Activated CD4-positive, alpha-beta T cell treated with anti-CD3 and anti-CD28 coated beads, Interleukin-2, Interleukin-6, amounts not matched to agents 100 ng/mL and 50 ng/mL, durations not matched to agents 16 hours and 8 hours (primary cell): ENCODE results near the gene HOXB8.

Experiments used
- DNase-seq: peaks from one replicate; pipeline ENCODE4 v3.0.0-alpha.2; 2020

Gene HOXB8

DNA sequence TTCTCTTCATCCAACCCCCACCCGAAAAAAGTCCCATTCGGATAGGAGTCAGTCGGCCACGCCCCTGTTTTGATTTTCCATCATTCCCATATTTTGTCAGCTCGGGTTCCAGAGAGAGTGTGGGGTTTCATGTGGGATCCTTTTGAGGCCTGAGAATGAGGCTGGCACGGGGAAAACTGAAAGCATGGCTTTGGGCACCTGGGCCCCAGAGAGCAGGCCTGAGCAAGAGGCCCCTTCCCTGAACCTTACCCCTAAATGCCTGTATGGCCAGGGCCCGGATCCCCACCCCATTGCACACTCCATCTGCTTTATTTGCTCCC lies 32.4 kb downstream of the HOXB8 start:
- DNase-seq: no peak

DNA sequence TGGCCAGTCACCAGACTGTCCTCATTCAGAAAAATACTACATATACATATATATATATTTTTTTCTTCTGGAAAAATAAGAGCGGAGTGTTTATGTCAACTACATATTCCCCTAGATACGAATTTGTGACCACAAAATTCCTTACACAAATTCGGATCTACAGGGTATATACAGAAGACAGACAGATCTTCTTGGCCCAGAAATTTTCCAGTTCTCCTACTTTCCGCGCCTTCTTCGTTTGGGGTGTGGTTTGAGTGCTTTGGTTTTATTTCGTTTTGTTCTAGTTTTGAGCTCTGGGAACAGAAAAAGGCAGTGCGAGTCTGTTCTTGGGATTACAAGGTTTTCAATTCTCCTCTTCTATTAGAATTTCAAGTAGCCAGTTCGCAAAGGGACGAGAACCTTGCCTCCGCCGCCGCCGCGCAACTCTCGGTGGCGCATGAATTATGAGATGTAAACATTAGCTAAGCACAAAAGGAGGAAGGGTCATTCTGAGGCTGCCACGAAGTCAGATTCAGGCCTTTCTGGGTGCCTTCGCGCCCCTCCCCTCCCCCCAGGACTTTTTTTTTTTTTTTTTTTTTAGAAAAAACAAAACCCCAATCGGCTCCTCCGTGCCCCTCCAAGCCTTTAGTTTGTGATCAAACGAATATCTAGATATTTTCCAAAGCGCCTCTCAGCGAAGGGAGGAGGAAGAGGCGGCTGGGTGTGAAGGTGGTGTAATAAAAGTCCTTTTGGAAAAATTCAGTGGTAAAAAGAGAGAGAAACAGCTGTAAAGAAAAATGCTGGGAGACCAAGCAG lies 35.1 kb downstream of the HOXB8 start:
- DNase-seq: no peak

DNA sequence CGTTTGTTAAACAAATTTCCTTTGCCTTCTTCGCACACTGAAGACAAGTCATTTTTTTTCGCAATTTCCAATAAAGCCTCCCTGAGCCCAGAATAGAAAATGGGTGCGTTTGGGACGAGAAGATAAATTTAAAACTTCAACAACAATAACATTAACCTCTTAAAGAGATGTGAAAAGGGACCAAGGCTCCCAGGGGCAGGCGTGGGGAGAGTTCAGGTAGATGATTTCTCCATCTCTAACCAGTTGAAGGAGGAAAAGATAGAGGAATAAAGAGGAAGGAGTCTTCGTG lies 35.7 kb downstream of the HOXB8 start:
- no peak for DNase-seq

DNA sequence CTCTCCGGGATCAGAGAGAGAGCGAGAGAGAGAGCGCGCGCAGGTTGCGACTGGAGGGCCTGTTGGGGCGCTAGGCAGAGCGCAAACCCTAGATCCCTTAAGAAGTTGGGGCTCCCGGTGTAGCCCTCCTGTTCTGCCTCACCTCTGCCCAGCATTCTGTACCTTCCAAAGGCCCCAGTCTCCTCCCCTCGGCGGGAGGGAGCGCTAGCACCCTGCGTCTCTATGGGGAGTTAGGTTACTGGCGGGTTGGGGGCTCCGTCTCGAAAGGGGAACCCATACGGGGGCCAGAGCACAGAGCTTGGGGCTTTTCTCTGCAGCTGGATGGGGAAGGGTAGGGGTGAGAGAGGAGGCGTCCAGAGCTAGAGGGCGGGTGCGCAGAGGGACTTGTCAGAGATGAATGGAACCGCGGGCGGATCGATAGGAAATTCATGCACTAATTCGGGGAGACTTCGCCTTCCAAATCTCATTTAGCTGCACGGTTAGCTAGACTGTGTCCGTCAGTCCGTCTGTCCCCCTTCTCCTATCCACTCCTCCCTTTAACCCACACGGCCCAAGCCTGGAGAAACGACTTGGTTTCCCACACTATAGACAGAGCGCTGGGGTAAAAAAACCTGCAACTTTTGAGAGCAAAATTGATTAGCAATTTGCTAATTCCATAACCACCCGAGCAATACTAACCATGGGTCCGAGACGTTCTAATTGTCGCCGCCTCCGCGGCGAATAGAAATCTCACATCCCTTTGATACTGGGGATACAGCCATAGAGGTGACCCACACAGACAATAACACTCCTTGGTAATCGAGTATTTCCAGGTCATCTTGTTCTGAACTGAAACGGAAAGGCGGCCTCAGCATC lies 36.2 kb downstream of the HOXB8 start:
- DNase-seq: no peak

DNA sequence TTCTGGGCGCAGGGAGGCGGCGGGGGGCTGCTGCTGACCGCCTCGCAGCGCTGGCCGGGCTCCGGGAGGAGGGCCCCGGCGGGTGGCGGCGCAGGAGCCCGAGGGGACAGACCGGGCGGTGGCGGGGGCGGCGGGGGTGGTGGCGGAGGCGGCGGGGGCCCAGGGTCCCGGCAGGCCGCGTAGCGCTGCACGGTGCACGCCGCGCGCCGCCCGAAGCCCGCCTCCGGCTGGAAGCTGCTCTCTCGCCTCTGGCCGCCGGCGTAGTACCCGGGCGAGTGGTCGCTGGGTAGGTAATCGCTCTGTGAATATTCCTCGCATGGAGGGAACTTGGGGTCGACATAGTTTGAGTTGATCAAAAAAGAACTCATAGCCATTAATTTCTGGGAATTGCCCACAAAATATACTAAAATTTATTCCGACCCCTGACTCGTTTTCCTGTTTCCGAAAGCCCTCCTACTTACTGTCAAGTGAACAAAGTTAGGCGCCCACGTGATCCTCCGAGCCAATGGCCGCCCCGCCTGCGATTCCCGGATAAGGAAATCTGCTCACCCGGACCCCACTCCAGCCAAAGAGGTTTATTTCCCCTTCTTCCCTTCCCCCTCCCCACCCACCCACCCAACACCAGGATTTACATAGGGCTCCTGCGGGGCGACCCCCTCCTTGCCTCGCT lies 37.0 kb downstream of the HOXB8 start, which contains the start of gene HOXB4:
Gene HOXB4 (minus strand): TSS at position 405 of the 670 bp plus-strand sequence. CDS start 31 bp downstream, at position 374.
- peak; percentile 84 for DNase-seq

DNA sequence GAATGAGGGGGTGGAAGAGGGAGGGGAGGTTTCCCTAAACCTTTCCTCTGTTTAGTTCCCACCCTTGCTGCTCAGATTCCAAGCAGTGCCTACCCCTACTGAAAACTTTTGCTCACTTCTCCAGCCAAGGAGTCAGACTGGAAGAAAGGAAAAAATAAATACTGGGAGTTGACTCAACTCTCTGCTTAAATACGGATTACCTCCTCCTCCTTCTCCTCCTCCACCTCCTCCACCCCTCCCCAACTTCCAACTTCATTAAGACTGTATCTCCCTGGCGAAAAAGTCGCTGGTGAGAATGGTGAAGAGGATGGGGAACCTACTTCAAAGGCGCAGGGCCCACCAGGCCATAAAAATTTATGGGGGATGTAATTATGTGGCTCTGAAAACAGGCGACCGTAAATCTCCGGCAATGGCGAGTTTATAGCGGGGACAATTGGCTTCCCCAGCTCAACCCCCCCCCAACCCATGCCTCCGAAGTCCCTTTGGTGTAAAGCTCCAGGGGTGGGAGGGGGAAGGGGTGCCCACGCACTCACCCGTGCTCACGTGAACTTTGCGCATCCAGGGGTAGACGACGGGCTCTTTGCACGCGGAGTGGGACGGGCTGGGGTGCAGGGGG lies 37.7 kb downstream of the HOXB8 start:
- peak; percentile 27 for DNase-seq

DNA sequence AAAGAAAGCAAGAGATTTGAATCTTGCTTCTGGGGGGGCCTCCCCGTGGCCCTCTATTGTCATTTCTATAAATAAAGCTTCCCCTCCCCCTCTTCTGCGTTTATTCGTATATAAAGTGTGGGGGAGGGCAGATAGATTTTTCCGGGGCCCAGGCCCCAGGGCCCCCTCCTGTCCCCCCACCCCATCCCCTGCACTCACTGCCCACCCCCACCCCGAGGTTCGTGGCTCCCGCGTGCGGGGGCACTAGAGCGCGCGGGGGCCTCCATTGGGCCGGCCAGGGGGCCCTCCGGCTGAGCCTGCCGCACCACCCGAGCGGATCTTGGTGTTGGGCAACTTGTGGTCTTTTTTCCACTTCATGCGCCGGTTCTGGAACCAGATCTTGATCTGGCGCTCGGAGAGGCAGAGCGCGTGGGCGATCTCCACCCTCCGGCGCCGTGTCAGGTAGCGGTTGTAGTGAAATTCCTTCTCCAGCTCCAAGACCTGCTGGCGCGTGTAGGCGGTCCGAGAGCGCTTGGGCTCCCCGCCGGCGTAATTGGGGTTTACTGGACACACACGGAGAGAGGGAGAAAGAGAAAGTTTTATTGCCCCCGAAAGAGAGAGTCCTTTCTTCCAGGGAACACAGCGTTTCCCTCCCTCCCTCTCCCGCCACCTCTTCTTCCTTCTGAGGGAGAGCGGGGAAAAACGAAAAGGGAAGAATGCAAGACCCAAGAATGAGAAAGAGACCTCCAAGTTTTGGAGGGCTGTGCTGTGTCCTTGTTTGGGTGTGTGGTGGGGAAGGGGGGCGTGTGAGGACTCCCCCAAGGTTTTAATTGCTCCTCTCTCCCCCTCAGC lies 38.4 kb downstream of the HOXB8 start:
- no peak for DNase-seq

DNA sequence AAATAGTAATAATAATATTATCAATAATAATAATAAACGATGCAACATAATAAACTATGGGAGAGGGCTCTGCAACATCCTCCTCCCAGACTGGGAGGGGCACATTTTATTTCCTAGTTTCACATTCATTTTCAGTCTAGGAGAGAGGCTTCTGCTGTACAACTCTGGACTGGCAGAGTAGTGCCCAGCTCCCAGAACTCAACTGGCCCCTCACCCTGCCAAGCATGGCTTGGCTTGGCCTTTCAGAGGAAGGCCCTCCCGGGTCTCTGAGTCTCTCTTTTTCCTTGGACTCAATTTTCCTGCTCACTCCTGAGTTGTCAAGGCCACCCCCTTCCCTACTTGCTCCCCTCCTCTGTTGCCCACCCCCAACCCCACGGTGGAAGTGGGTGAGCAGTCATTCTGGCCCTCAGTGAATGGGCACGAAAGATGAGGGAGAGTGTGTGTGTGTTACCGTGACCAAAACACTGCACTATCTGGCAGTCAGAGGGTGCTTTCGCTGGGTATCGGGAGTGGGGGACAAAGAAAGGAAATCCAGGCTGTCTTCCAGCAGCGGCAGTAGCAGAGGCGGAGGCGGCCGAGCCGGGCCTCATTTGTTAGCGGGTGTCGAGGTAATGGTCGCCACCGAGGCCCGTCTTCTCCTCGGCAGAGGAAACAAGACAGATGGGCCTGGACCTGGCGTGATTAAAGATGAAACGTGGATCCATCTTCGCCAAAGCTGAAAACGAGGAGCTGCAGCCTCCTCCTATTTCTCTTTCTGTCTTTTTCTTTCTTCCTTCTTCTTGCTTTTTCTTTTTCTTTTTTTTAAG lies 39.2 kb downstream of the HOXB8 start:
- no peak for DNase-seq

DNA sequence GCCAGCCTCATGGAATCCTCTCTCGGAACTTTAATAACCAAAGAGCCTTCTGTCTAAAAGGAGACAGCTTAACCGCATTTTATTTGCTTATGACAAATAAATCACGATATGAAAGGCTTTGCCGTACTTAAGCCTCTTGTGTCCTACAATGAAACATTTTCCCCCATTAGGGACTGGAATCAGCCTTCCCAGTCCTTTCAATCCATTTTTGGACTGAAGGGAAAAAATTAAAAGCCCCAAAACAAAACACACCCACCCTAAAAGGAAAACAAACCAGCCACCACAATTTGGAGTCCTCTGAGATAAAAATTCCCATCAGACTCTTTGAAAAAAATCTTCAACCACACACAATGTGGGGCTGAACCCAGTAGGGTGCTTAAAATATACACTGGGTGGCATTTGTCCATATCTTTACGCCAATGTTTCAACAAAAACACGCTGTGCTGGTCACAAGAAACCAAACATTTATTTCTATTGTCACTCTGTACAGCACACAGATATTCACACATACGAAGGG lies 40.0 kb downstream of the HOXB8 start:
- no peak for DNase-seq

DNA sequence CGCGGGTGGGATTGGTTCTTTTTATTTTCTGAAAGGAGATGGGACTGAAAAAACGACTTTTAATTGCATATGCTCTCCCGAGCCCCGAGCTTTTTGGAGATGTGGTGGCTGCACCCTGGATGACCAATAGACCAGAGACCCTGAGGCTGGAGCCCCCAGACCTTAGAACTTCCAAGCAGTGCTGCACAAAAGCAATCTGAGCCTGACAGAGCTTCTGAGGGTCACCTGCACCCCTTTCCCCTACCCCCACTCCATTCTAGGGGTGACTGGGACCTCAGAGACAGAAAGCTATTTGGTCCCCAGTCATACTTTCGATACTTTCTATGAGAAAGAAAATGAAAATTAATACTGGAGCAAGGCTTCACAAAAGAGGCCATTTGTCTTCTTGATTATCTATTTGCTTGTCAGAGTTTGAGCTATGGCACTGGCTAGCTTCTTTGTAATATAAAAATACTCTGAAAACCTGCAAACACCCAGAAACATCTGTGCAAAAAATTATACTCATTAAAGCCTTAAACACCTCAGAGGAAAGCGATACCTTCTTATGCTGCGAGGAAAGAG lies 40.5 kb downstream of the HOXB8 start:
- no peak for DNase-seq

DNA sequence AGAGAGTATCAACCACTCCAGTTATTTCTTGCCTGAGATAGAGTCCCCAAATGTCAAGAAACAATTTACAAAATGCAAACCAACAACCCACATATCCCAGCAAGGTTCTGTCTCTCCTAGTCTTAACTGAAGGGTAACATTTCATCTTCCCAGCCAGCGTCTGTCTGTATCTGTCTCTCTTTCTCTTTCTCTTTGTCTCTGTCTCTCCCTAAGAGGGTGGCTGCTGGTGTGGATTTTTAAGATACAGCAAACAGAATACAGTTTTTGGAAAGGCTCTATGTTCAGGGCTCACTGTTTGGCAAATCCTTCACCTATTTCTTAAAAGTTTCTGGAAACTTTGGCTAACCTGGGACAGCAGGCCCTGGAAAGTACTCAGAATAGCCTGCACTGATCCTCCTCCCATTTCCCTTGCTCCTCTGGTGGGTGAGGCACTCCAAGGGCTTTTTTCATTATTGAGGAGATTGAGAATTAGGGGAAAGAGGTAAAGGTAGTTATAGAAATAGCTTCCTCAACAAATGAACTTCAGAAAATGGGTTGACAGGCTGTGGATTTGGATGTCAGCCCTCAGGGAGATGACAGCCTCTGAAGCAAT lies 43.2 kb downstream of the HOXB8 start:
- DNase-seq: no peak

DNA sequence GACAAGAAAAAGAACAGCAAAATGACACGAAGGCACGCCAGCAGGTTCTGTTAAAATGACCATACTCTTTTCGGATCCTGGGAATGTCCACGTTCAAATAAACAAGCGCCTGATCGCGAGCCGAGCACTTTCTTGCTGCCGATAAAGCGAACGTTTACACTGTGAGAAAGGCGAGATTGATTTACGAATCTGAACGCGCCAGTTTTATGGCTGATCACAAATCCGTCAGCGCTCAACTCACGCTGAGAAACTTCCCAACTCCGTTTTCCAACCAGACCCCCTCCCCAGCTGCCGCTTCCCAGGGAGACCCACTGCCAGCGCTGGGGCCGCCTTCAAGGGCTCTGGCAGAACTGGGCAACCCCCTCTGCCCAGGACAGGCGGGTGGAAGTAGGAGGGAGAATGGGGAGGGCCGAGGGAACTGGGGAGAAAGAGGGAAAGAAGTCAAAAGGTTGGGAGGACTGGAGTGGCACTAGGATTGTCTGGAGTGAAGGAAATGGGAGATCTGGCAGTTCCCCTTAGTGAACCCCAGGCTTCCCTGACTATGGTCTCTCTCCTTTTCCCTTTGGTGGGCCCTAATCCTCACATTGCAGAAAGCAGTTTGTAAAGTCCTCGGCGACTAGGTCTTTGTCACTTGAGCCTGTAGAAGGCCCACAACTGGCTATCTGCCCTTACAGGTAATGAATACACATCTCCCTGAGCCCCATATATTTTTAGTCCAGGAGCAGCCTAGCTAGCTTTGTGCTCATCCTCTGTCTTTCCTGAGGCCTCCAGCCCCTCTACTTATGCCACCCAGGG lies 43.9 kb downstream of the HOXB8 start:
- DNase-seq: no peak

DNA sequence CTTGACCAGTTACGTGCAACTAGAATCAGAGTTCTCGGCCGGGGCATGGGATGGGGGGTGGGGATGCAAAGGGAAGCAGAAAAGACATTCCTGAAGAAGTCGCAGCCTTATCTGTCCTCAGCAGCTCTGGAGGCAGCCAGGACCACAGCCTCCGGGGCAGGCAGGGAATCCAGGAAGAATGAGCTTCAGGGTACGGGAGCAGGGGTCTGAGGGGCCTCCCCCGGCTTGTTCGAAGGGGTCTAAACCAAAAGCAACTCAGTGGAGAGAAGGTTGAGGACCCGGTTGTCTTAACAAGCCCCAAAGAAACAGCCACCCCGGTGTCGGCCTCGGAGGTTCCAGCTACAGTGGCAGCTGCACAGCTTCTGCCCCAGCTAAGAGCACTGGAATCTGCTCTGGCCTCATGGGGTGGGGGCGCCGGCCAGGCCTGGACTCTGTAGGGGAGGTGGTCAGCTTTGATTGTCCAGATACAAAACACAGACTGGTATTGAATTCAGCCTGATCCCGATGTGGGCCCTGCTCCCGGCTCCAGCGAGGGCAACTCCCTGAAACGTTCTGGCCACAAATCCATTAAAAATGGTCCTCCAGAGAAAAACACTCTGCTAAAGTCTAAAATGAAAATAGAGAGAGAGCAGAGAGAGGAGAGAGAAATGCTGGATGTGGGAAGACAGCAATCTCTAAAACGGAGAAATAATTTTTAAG lies 44.6 kb downstream of the HOXB8 start:
- no peak for DNase-seq

DNA sequence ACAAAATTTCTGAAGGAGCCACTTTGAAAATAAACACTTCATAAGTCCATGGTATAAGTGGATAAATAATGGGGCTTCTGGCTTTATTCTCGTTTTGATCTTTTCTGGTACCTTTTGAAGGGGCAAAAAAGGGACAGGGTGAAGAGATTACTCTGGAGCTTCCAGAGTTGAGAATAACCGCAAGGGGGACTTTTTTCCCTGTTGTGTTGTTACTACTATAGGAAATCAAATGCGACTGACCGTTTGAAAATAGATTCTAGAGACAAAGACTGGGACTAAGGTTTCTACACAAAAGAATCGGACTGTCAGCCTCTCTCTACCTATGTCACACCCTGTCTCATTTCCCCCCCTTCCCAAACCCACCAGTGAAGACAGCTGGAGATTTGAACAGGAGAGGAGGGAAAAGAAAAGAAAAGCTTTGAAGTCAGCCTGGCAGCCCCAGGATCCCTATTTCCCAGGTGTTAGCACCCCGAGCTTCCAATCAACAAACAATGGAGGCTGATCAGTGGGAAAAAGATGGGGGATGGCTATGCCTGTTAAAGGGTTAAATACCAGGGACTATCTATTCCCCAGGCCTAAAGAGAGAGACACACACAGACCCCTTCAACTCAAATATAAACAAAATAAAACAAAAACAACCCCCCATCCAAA lies 45.3 kb downstream of the HOXB8 start:
- no peak for DNase-seq

DNA sequence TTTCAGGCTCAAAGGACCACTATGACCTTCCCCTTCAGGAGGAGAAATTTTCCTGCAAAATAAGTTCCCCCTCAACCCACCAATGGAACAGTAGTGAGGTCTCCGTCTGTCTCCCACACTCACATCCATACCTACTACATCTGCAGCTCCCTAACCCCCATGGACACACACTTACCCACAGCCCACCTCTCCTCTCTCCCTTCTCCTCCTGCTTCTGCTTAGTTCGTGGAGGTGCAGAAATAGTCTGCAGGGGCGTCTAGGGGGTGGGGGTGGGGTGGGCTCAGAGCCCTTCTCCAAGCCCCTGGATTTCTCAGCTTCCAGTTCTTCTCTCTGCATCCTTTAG lies 45.9 kb downstream of the HOXB8 start:
- no peak for DNase-seq

DNA sequence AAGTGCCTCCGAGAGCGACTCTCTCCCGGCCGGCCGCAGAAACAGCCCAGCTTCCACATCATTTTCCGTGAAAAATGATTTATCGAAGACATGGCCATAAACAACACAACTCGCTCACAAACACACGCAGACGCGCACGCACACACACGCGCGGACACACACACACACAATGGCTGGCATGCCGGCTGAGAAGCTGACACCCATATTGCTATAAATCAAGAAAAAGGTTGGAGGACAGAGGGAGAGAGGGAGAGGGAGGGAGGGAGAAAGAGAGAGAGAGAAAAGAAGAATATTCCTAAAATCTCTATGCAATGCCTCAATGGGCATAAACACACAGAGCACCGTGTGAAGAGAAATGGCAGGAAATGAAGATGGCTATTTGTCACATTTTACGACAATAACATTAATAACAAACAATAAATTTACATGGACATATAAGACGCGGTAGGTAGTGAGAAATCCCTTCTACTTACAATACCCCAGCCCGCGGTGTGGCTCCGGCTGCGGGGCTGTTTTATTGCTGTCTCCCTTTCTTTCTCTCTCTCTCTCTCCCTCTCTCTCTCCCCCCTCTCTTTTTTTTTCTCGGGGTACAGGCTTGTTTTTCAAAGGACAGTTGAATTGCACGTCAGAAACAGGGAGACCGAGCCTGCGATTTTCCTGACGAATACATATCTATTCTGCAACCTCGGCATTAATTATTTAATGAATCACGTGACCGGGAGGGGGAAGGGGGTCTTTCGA lies 46.4 kb downstream of the HOXB8 start:
- no peak for DNase-seq

DNA sequence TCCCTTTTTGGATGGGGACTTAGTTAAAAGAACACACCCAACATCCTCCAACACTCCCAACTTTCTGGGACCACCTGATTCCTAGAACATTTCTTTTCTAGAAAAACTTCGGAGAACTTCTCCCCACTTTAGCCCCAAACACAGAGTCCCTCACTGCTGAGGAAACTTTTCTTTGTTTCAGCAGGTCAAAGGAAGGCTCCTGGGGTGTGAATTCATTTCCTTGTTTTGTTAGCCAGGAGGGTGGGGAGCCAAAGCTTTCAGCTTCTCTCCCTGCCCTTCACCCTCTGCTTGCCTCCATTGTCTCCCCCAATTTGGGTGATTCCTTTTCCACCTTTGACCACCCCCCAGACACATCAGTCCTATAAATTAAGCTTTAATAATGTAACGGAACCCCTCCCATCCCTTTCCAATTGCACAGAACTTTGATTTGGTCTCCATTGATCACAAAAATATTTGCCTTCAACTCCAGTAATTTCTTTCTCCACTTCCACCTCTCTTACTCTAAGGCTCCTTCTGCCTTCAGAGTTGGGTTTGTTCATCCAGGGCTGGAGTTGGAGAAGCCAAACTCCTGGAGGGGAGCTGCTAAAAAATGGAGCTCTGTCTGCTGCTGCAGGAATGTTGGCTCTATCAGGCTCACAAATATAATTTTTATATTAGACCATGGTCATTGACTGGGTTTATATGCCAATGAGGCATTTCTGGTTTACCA lies 47.3 kb downstream of the HOXB8 start:
- no peak for DNase-seq
